T1000 (cell line): ENCODE measurements around the gene NDP.

Source experiments
- DNase-seq: peaks from one replicate; lab custom pipeline; 2025; ENCODE audit warnings: mixed read lengths; lab: John Stamatoyannopoulos, UW

NDP gene, protein sequence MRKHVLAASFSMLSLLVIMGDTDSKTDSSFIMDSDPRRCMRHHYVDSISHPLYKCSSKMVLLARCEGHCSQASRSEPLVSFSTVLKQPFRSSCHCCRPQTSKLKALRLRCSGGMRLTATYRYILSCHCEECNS

DNA sequence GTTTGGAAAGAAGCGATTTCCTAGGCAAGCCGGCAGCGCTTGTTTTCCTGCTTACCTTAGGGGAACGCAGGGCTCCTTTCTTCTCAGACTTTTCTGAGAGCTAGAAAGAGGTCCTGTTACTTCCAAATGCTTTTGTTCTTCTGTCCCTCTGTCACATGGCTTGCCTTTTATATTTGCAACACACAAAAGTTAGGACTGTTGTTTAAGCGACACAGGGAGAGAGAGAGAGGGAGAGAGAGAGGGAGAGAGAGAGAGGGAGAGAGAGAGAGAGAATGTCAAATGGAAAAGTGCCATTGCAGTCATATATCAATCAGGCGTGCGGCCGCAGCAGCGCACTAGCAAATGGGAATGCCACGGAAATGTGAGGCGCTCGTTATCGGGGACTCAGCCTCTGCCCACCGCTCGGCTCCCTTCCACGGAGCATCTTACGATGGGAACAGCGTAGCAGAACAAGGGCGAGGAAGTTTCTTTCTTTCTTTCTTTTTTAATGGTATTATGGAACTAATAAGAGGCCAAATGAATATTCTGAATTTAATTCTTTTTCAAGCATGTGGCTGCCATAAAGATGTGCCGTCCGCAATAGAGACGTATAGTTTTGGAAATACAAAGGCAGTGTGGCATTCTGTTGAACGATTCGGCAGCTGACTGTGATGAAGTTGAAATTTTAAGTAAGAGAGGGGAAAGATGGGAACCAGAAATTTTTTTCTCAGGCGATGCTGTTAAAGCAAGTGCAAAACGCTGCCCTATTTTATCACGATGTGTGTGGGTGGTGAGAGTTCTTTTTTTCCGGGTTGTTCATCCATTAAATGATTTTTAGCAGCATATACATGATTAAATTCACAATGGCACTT is at the start of gene NDP:
NDP (minus strand) TSS at position 142 of the 851 bp plus-strand sequence. CDS start 14,745 bp downstream, outside the sequence.
- DNase-seq: no peak

- DNase-seq: no peak
Measured at GRCh38 chrX:44022964-44023363, 49.8 kb upstream of the NDP start.

- DNase-seq: no peak
Measured at GRCh38 chrX:44020693-44021092, 47.5 kb upstream of the NDP start.

DNA sequence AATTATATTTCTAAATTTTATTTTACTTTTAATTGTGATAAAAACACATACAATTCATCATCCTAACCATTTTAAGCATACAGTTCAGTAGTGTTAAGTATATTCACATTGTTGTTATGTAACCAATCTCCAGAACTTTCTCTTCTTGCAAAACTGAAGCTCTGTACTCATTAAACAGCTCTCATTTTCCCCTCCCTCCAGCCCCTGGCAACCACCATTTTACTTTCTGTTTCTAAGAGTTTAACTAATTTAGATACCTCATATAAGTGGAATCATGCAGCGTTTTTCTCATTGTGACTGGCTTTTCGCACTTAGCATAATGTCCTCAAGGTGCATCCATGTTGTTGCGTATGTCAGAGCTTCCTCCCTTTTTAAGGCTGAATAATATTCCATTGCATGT is 46.7 kb upstream of the NDP start:
- no peak for DNase-seq

DNA sequence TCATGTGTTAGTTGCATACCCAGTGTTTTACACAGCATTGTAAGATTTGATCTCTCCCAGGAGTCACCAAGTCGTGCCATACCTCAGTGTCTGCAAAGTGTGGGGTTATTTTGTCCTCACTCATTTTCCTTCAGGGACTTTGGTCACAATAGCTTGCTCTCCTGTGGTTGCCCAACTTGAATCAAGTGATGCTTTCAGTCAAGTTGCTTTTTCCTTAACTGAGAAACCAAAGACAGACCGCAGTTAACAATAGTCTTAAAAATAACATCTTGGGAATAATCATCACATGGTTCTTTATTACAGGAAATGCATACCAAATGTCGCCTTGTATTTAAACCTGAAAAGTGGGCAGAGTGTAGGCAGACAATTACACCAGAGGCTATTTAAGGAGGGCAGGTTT is 44.5 kb upstream of the NDP start:
- DNase-seq: no peak

DNA sequence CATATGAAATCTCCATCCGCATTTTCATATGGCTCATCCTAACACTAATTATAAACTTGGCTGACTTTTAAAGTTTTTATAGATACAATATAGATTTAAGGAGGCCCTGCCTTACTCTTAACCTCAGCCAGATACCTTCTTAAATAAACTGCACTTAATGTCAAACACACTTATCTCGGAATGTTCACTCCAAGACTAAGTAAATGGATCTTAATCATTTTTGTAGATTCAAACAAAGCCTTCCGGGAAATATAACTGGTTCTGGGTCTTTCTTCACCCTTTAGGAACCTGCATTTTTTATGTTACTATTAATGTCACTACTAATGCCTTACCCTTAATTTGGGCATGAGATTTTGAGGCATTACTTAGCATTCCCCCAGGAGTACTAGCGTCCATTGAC is 43.7 kb upstream of the NDP start:
- no peak for DNase-seq

DNA sequence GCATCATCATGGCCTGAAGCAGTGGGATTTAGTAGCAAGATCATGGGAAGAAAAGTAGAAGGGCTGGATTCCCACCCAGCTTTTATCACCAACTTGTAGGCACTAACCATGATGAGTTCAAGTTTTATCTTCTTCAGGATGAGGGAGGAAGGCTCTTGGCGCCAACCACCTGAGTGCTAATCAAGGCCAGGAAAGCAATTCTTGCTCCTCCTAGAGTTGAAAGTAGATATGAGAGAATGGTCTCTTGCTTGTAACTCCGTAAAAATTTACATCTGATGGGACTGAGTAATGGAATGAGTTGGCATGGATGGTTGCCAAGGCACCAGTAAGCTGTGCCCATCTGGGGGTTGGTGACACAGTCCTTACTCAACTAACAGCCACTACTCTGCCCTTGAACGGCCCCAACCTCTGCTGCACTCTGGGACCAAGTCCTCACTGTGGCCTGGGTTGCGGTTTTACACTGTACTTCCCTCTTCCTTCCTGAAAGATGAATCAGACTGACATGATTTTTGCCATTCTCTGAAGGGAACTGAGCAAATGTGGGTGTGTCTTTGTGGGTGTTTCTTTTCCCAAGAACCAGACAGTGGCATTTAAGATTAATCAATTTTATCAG is 39.4 kb upstream of the NDP start:
- DNase-seq: peak; percentile 70

GRCh38 chrX:44011506-44011905 is 38.3 kb upstream of the NDP start:
- DNase-seq: no peak

- no peak for DNase-seq
Measured at GRCh38 chrX:44010626-44011025, 37.4 kb upstream of the NDP start.

- no peak for DNase-seq
Measured at GRCh38 chrX:44006081-44006480, 32.9 kb upstream of the NDP start.

DNA sequence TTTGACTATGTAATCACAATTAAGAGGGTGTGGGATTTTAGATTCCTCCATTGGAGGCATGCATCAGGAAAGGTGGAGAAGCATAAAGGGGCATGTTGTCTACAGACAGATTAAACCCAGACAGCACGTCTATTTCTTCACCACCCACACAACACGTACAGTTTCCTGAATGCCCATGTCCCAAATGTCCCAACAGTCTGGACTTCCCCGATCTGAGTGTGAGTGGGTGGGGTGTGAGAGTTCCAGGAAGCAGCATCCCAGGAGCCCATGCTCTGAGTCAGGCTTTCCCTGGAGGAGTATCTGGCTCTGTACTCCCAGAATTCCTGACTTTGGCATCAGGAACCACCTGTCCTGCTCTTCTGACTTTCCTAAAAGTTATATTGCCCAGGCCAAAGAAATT is 30.8 kb upstream of the NDP start:
- DNase-seq: no peak

DNA sequence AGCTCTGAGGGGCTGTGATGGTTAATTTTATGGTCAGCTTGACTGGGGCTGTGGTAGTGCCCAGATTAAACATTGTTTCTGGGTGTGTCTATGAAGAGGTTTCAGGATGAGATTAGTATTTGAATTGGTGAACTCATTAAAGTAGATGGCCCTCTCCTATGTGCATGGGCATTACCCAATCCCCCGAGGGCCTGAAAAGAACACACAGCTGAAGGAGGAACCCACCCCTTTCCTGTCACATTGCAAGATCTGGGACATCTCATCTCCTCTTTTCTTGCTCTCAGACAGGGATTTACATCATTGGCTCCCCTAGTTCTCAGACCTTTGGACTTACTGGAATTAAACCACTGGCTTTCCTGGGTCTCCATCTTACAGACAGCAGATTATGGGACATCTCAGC is 29.4 kb upstream of the NDP start:
- DNase-seq: no peak

DNA sequence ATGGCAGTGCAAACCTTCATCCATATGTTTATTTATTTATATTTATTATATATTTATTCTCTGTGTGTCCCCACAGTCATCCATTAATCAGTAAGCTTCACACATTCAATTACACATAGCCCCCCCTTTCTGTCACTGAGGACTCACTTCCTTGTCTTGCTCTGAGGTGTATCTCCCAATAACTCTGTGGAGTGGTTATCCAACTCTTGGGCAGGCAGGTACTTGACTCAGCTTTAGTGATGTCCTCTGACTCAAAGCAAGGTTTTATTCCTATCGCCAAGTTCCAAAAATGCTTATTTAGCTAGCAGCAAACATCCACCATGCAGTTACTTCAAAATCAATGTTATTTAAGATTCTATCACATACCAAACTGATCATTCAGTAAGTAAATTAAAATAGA is 25.2 kb upstream of the NDP start:
- no peak for DNase-seq

DNA sequence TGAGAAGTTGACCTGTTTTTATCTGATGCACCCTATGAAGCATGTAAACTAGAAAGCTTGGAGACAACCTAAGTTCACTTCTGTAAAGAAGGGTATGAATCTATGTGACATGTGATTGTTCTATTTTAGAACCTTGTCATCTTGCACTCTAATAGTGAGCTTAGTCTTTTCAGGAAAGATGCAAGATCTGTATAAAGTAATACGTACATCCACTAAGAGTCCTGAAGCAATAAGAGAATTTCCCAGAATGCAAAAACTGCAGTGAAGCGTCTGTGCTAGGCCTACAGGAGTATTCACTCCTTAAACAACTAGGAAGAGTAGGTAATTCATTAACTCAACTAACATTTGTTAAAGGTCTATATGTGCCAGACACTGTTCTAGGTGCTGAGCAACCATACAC is 23.3 kb upstream of the NDP start:
- DNase-seq: no peak

DNA sequence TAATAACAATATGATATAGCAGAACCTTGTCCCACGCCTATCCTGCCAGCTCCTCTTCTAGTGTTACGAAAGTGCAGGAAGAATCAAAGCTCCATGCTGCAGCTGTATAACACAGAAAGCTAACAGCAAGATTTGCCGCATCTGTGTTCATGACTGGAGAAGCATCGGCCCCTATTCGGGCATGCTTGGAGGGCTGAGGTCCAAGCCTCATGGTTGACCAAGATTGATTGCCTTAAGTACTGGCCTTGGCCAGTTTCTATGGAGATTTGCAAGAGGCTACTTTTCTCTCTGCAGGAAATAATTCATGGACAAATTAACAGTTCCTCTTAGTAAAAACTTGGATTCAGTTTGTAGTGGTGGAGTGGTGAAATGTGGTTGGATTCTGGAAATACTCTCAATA is 12.9 kb upstream of the NDP start:
- DNase-seq: no peak

GRCh38 chrX:43985511-43985910 is 12.3 kb upstream of the NDP start:
- DNase-seq: no peak

GRCh38 chrX:43978226-43978625 is 5.0 kb upstream of the NDP start:
- no peak for DNase-seq

DNA sequence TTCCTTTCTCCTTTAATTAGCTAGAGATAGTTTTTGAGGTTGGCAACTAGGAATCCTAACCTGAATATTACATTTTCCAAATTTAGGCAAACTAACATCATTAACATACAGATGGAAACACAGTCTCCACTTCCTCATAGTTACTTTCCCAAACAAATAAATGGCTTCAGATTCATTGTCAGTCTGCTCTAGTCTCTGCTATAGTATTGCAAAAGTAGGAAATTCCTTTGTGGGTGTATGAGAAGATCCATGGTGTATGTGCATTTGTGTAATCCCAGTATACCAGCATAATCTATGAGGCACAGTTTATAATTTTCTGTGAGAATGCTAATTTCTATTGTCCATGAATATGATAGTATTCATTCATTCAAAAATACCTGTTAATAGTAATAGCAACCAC is 3.0 kb upstream of the NDP start:
- no peak for DNase-seq

GRCh38 chrX:43975796-43976195 is 2.6 kb upstream of the NDP start:
- no peak for DNase-seq

GRCh38 chrX:43974741-43975465 is 1.7 kb upstream of the NDP start:
- no peak for DNase-seq

- DNase-seq: no peak
Measured at GRCh38 chrX:43974100-43974475, 898 bp upstream of the NDP start.
